Muscle of arm (tissue), 12 donors: ENCODE measurements around the gene CCDC63. TPM values are rescaled to one million over a fixed set of nuclear protein-coding genes. Genes with fewer than 3 reads are reported as not detected.

Source experiments
- DNase-seq: peaks from one replicate; pipeline ENCODE4 v3.0.0-alpha.2; 2013
- polyA plus RNA-seq, 12 donors: library from polyadenylated mRNA; unstranded; fragments of 120-200 nt; gene quantifications; one replicate each; pipeline ENCODE4 v1.2.1, GENCODE V29; 2013; ENCODE audit not compliant: insufficient read length in 12 of 12

Gene CCDC63
- polyA plus RNA-seq, 12 donors = 0.11 to 0.19 (median 0.11) TPM; not detected in 9

- DNase-seq = no peak
Measured at GRCh38 chr12:110883251-110883650, 36.5 kb downstream of the CCDC63 start.

GRCh38 chr12:110885152-110885840 lies 38.5 kb downstream of the CCDC63 start:
- DNase-seq = no peak

DNA sequence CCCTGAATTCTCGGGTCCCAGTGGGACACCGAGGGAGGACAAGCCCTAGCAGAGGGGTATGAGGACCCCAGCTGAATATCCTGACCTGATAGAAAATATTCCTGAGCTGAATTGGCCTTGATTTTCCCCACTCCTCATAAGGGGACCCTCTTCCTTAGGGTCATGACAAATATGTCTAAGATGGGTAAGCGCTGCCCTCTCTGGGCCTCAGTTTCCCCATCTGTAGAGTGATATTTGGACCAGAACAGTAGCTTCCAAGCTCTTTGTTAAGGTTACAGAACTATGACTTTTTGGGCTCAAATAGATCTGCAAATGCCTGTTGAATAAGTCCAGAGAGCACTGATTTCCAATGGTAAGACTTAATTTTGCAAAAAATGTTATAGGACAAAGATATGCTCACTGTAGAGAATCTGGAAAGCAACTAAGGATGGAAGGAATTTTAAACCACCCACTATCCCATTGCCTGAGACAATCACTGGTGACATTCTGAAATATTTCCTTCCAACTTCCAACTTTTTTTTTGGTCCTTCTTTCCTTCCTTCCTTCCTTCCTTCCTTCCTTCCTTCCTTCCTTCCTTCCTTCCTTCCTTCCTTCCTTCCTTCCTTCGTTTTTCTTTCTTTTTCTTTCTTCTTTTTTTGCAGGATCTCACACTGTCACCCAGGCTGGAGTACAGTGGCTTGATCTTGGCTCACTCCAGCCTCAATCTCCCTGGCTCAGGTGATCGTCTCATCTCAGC lies 41.6 kb downstream of the CCDC63 start:
- no peak for DNase-seq

DNA sequence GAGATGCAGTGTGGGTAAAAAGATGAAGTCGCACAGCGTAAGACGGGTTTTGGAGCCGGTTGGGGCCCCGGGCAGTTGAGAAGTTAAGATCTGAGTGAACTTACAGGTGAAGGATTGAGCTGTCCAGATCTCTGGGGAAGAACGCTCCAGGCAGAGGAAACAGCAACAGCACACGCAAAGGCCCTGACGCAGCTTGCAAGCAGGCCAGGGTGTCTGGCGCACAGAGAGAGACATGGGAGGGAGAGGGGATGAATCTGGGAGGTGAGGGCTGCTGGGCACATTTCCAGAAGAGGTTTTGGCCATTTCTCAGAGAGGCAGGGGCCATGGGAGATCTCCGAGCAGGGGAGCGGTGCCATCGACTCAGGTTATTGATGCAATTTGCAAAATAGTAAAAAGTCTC lies 42.6 kb downstream of the CCDC63 start:
- no peak for DNase-seq

GRCh38 chr12:110893956-110894355 lies 47.2 kb downstream of the CCDC63 start:
- DNase-seq = no peak

- DNase-seq = no peak
Measured at GRCh38 chr12:110896559-110896958, 49.8 kb downstream of the CCDC63 start.

- no peak for DNase-seq
Measured at GRCh38 chr12:110901401-110901800, 54.6 kb downstream of the CCDC63 start.

DNA sequence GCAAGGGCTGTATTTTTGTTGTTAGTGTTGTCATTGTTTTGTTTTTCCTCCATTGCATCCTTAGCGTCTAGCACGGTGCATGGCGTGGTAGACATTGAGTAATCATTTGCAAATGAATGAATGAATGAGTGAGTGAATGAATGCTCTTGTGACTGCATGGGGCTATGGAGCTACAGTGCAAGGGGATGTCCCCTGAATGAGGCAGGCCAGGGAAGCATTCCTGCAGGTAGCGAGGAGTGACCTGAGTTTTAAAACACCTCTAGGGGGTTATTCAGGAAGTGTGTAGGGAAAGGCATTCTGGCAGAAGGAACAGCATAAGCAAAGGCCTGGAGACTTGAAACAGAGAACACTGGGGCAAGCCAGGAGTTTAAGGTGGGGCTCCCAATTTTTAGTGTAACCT lies 56.7 kb downstream of the CCDC63 start:
- DNase-seq = no peak

DNA sequence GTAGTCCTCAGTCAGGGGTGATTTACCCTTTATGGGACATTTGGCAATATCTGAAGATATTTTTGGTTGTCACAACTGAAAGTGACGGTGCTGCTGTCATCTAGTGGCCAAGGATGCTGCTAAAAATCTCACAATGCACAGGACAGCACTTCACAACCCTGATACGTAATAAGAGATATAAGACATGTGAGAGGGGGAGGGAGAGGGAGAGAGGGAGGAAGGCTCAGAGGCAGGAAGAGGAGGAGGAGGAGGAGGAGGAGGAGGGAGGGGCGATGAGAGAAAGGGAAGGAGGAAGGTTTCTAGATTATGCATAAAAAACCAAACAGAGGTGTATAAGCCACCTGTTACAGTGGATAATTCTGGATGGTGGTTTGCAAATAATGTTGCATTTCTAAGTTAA lies 59.3 kb downstream of the CCDC63 start:
- no peak for DNase-seq

GRCh38 chr12:110906516-110906915 lies 59.7 kb downstream of the CCDC63 start:
- no peak for DNase-seq

GRCh38 chr12:110906985-110907384 lies 60.2 kb downstream of the CCDC63 start:
- no peak for DNase-seq

DNA sequence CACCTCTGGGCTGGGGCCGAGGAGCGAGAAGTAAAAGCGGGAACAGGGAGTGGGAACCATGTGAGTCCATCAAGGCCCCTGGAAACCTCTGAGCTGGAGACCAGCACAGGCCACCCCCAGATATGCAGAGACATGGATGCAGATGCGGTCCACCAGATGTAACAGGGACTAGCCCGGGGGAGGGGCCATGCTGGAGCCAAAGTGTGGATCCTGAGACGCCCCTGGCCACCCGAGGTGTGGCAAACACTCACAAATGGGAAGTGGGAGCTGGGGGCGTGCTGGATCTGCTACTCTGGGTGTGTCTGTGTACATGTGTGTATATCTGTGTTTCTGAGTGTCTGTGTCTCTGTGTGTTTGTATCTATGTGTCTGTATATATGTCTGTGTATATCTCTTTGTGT lies 60.8 kb downstream of the CCDC63 start:
- DNase-seq = no peak

DNA sequence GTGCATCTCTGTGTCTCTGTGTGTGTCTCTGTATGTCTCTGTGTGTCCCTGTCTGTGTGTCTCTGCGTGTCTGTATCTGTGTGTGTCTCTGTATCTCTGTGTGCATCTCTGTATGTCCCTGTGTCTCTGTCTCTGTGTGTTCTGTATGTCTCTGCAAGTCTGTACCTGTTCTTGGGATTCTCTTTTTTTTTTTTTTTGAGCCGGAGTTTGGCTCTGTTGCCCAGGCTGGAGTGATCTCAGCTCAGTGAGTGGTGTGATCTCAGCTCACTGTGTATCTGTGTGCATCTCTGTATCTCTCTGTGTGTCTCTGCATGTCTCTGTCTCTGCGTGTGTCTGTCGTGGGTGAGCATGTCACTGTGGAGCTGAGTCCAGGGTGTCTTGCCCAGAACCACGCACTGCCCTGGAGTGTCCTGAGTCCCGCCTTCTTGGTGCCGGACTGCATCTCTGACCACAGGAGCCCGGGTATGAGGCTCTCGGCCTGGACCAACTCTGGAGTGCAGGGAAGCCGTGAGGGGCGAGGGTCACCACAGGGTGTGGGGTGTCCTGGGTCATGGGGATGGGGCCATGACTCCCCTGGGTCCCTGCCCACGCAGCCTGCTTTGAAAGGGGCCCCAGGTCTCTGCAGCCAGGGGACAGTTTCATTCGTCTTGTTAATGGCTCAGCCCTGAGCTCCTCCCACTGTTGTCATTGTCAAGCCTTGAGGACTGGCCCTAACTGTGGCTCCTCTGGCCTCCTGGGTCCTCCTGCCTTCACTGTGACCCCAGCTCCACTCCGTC lies 61.8 kb downstream of the CCDC63 start:
- DNase-seq = no peak

GRCh38 chr12:110912263-110912662 lies 65.5 kb downstream of the CCDC63 start:
- DNase-seq = no peak

- DNase-seq = no peak
Measured at GRCh38 chr12:110913119-110914056, 66.6 kb downstream of the CCDC63 start.

DNA sequence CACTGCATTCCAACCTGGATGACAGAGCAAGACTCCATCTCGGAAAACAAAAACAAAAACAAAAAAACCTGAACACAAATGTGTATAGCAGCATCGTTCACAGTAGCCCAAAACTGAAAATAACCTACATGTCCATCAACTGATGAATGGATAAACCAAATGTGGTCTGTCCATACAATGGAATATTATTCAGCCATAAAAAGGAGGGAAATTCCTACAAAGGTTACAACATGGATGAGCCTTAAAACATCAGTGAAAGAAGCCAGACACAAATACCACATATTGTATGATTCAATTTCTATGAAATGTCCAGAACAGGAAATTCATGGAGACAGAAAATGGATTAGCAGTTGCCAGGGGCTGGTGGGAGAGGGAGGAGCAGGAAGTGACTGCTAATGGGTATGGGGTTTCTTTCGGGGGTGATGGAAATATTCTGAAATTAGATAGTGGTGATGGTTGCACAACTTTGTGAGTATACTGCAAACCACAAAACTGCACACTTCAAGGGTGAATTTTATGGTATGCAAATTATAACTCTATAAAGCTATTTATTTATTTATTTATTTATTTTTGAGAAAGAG lies 69.6 kb downstream of the CCDC63 start:
- DNase-seq = no peak

DNA sequence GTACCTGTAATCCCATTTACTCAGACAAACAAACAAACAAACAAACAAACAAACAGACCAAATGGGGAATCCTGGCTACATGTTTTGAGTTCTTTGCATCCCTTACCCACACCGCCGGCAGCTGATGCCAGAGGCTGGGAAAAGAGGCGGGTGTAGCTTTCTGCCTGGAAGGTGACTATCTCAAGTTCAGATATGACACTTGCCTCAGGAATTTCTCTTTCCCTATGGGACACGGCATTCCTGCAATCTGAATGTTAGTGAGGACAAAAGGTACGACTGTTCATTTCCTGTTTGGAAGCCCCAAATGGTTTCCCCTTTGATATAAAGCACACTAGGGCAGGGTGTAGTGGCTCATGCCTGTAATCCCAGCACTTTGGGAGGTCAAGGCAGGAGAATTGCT lies 70.7 kb downstream of the CCDC63 start:
- no peak for DNase-seq

GRCh38 chr12:110917961-110918360 lies 71.2 kb downstream of the CCDC63 start:
- DNase-seq = no peak

DNA sequence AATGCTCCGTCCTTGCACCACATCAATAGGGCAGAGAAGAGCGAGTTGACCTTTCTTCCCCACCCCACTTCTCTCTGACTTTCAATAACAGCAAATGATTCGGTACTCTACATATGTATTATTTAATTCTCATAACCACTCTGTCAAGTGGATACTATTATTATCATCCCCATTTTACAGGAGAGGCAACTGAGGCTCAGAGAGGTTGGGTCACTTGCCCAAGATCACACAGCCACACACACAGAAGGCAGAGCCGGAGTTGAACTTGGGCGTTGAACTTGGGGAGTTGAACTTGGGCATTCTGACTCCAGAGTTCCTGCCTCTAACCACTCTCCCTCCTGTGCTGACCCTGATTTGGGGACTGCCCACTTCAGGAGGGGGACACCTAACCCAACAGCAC lies 72.9 kb downstream of the CCDC63 start:
- no peak for DNase-seq

GRCh38 chr12:110920324-110920910 lies 73.6 kb downstream of the CCDC63 start, which contains the start of gene MYL2:
MYL2 (minus strand) TSS chr12:110920579; CDS start chr12:110920529, 50 bp downstream.
- DNase-seq = no peak

DNA sequence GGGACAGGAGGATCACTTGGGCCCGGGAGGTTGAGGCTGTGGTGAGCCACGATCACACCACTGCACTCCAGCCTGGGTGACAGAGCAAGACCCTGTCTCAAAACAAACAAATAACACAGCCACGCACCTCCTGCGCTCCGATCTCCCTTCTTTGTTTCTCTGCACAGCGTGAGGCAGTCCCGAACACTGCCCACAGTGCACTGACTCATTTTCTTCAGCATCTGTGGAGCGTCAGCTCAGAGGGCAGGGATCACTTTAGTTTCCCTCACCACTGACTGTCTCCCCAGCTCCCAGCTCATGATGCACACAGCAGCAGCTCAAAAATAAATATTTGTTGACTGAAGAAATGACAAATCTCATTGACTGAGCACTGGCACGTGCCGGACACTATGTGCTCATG lies 74.5 kb downstream of the CCDC63 start:
- no peak for DNase-seq
